GM23248 (cell line): Measurements from ENCODE around the gene PSD. TPM values are rescaled to one million over a fixed set of nuclear protein-coding genes. Genes with fewer than 3 reads are reported as not detected.

Source experiments
- DNase-seq: peaks from one replicate; pipeline ENCODE4 v3.0.0-alpha.2; 2015
- H2AFZ ChIP-seq: fragments of 200-600 bp; sonication (generic); 2 replicates; pipeline ENCODE4 v1.6.1; 2016; ENCODE audit warnings: antibody characterized with exemption
- H3F3A ChIP-seq: fragments of 200-600 bp; sonication (generic); 2 replicates; pipeline ENCODE4 v1.6.1; 2016; ENCODE audit warnings: mild to moderate bottlenecking, antibody characterized with exemption, mixed run types; ENCODE audit not compliant: insufficient read depth
- H3K27ac ChIP-seq: fragments of 200-600 bp; sonication (generic); 2 replicates; pipeline ENCODE4 v1.5.1; 2016; ENCODE audit warnings: mild to moderate bottlenecking
- H3K27me3 ChIP-seq: fragments of 200-600 bp; sonication (generic); replicated peaks from 2 replicates; pipeline ENCODE4 v1.6.1; 2016; ENCODE audit warnings: mild to moderate bottlenecking; ENCODE audit not compliant: insufficient read depth
- H3K36me3 ChIP-seq: fragments of 200-600 bp; sonication (generic); 2 replicates; pipeline ENCODE4 v1.6.1; 2016; ENCODE audit warnings: low read depth, mild to moderate bottlenecking
- H3K4me1 ChIP-seq: fragments of 200-600 bp; sonication (generic); 2 replicates; pipeline ENCODE4 v1.6.1; 2016; ENCODE audit warnings: mild to moderate bottlenecking; ENCODE audit not compliant: insufficient read depth
- H3K4me2 ChIP-seq: fragments of 200-600 bp; sonication (generic); one replicate; pipeline ENCODE4 v1.6.1; 2016; ENCODE audit warnings: mild to moderate bottlenecking; ENCODE audit not compliant: unreplicated experiment
- H3K4me3 ChIP-seq: fragments of 200-600 bp; sonication (generic); 2 replicates; pipeline ENCODE4 v1.5.1; 2016; ENCODE audit warnings: mild to moderate bottlenecking
- H3K79me2 ChIP-seq: fragments of 200-600 bp; sonication (generic); 2 replicates; pipeline ENCODE4 v1.6.1; 2016; ENCODE audit warnings: mild to moderate bottlenecking; ENCODE audit not compliant: insufficient read depth
- H3K9ac ChIP-seq: fragments of 200-600 bp; sonication (generic); 2 replicates; pipeline ENCODE4 v1.6.1; 2016; ENCODE audit warnings: mild to moderate bottlenecking
- H3K9me2 ChIP-seq: fragments of 200-600 bp; sonication (generic); 2 replicates; pipeline ENCODE4 v1.6.1; 2016; ENCODE audit warnings: mixed run types, mild to moderate bottlenecking, moderate library complexity; ENCODE audit not compliant: insufficient read depth
- H3K9me3 ChIP-seq: fragments of 200-600 bp; sonication (generic); one replicate; pipeline ENCODE4 v1.6.1; 2017; ENCODE audit warnings: low read depth
- H4K20me1 ChIP-seq: fragments of 200-600 bp; sonication (generic); 2 replicates; pipeline ENCODE4 v1.6.0; 2016; ENCODE audit not compliant: insufficient read depth
- EZH2 ChIP-seq: fragments of 200-600 bp; sonication (generic); IDR thresholded peaks from 2 replicates; pipeline ENCODE4 v1.6.1; 2018; ENCODE audit warnings: antibody characterized with exemption, mild to moderate bottlenecking; ENCODE audit not compliant: insufficient read depth, poor library complexity, severe bottlenecking
- EZH2phosphoT487 ChIP-seq: fragments of 200-600 bp; sonication (generic); IDR thresholded peaks from 2 replicates; pipeline ENCODE4 v1.6.1; 2018; ENCODE audit warnings: antibody characterized with exemption, moderate library complexity, mild to moderate bottlenecking, low read depth; ENCODE audit not compliant: insufficient read depth
- WGBS, 2 experiments: methylation state at CpG; one replicate each; pipeline ENCODE4 v1.1.6; 2015 to 2017; ENCODE audit warnings: low lambda C conversion rate in 2 of 2, low coverage in 1 of 2; ENCODE audit errors: missing lambda C conversion rate in 2 of 2; 5-methylcytosine and 5-hydroxymethylcytosine counted together
- in situ Hi-C: fragments of 300-500 bp; cut with MboI; formaldehyde crosslinking; loops from 2 replicates; pipeline ENCODE4 v1.15.0; 2020
- polyA plus RNA-seq: library from polyadenylated mRNA; unstranded; fragments of >200 nt; fragmentation: Nextera tagmentation; extraction: Ambion mirVana; gene quantifications from 2 replicates; pipeline ENCODE4 v1.2.1, GENCODE V29; 2016
- total RNA-seq: library from RNA; depleted of rRNA; stranded (reverse); fragments of >200 nt; shearing (Covaris generic); gene quantifications from 2 replicates; pipeline ENCODE4 v1.2.3, GENCODE V29; 2014

PSD gene
- total and polyA plus RNA-seq, 2 experiments from 2014 or later = 1.8 to 11.3 TPM

DNA sequence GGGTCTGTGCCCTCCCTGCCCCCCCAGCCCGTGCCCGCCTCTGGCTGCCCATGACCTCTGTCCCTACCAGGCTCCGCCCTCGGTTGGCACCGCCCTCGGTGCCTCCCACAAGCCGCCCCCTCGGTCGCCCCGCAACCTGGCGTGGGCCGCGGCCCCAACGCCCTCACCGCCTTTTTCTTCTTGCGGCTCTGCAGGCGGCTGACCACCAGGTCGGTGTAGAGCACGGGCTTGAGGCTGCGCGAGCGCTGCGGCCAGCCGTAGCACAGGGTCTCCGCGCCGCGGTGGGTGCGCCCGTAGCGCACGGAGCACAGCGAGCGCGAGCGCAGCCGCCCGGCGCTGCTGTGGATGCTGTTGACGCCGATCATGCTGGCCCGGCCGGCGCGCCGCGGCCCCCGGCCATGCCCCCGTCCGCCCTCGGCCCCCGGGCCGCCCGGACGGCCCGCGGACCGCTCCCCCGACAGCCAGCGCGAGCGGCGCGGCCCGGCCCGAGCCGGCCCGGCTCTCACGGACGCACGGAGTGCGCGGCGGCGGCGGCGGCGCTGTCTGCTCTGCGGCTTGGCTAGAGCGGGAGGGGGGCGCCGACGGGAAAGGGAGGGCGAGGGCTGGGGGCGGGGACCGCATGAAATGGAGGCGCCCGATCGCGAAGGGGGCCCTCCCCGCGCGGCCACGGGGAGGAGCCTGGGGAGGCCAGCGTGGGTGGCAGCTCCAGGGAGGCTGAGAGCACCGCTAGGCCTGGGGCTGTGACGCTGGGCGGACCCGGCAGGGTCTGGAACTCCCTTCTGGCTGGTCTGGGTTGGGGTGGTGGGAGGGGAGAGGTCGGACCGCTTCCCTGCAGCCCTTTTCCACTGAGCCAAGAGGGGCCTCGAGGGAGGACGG is 9.6 kb downstream of the PSD start:
- no peaks in the 10 kb centered on the region for H3K79me2 ChIP-seq
- peaks cover 9% of the 10 kb centered on the region for H3K27me3 ChIP-seq
- no peak overlapping the region for H3K27ac ChIP-seq
- H3F3A ChIP-seq = no peaks in the 10 kb centered on the region
- H3K4me1 ChIP-seq = no peaks in the 10 kb centered on the region
- WGBS, 2 experiments = 1 to 3% methylated on average over 46 to 86 of the region's 103 CpGs
- peak overlapping the region; percentile 77 for H3K4me3 ChIP-seq
- peak overlapping the region; percentile 53 for H3K4me2 ChIP-seq
- no peaks in the 10 kb centered on the region for H3K9me3 ChIP-seq
- H3K9me2 ChIP-seq = no peaks in the 10 kb centered on the region
- H2AFZ ChIP-seq = peak overlapping the region; percentile 68
- in situ Hi-C loops = no loop called here
- no peaks in the 10 kb centered on the region for H3K36me3 ChIP-seq
- DNase-seq = peak; percentile 73
- no peaks in the 10 kb centered on the region for H4K20me1 ChIP-seq
- peak overlapping the region; percentile 62 for H3K9ac ChIP-seq
- no peak for TF ChIP-seq EZH2phosphoT487
- no peak for TF ChIP-seq EZH2

- DNase-seq = peak; percentile 49
- Histone ChIP-seq H3K36me3 (no peaks in the 10 kb centered on the region), H3K9me2 (no peaks in the 10 kb centered on the region), H4K20me1 (no peaks in the 10 kb centered on the region), H3K4me3 (peak overlapping the region; percentile 77), H3K4me2 (peak overlapping the region; percentile 53), H3K79me2 (no peaks in the 10 kb centered on the region), H2AFZ (peak overlapping the region; percentile 68; the same call in 1 of the 2 replicates), H3K9me3 (no peaks in the 10 kb centered on the region), H3F3A (no peaks in the 10 kb centered on the region), H3K27me3 (peaks cover 6% of the 10 kb centered on the region), H3K4me1 (no peaks in the 10 kb centered on the region), H3K9ac (peak overlapping the region; percentile 62; the same call in 1 of the 2 replicates), H3K27ac (no peak overlapping the region)
- 54 to 58% methylated on average over 12 to 14 of the region's 14 CpGs for WGBS, 2 experiments
- in situ Hi-C loops = no loop called here
- TF ChIP-seq EZH2 (no peak), EZH2phosphoT487 (no peak)
Measured at GRCh38 chr10:102408131-102408727, 10.4 kb downstream of the PSD start.

- TF ChIP-seq EZH2phosphoT487 (no peak), EZH2 (no peak)
- no peaks in the 10 kb centered on the region for H3F3A ChIP-seq
- no peak overlapping the region for H3K4me3 ChIP-seq
- DNase-seq = no peak
- H3K9ac ChIP-seq = no peak overlapping the region
- WGBS, 2 experiments = 60% methylated on average over 12 to 13 of the region's 13 CpGs
- H3K4me1 ChIP-seq = no peaks in the 10 kb centered on the region
- no peaks in the 10 kb centered on the region for H4K20me1 ChIP-seq
- peaks cover 6% of the 10 kb centered on the region for H3K27me3 ChIP-seq
- H3K36me3 ChIP-seq = no peaks in the 10 kb centered on the region
- H3K27ac ChIP-seq = no peak overlapping the region
- in situ Hi-C loops = no loop called here
- H2AFZ ChIP-seq = no peak overlapping the region
- no peaks in the 10 kb centered on the region for H3K9me3 ChIP-seq
- H3K79me2 ChIP-seq = no peaks in the 10 kb centered on the region
- H3K4me2 ChIP-seq = no peak overlapping the region
- no peaks in the 10 kb centered on the region for H3K9me2 ChIP-seq
Measured at GRCh38 chr10:102407425-102408130, 11.0 kb downstream of the PSD start.

DNA sequence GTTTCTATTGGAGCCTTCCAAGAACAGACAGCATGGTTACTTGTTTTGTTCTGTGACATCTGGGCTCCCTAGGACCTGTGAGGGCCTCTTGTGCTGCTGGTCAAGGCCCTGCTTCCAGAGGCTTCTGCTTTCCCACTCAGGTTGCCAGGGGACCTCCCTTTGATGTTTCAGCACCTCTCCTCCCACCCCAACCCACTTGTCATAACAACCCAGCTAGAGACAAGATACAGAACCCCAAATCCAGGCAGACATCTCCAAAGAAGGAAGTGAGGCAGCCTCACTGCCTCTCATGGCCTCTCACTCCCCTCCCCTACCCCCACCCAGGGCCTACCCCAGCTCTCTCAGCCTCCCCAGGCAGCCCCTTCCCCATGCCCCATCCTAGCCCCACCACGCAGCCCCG is 11.8 kb downstream of the PSD start:
- no peak overlapping the region for H3K9ac ChIP-seq
- no peaks in the 10 kb centered on the region for H3K9me2 ChIP-seq
- no peak overlapping the region for H2AFZ ChIP-seq
- H3K27ac ChIP-seq = no peak overlapping the region
- H3K27me3 ChIP-seq = peaks cover 6% of the 10 kb centered on the region
- H3F3A ChIP-seq = no peaks in the 10 kb centered on the region
- peaks cover 2% of the 10 kb centered on the region; the same call in 1 of the 2 replicates for H3K4me1 ChIP-seq
- no peaks in the 10 kb centered on the region for H4K20me1 ChIP-seq
- no peaks in the 10 kb centered on the region for H3K36me3 ChIP-seq
- WGBS, 2 experiments = 75 to 100% methylated on average over 1 to 2 of the region's 2 CpGs
- no peak for DNase-seq
- H3K4me2 ChIP-seq = no peak overlapping the region
- H3K79me2 ChIP-seq = no peaks in the 10 kb centered on the region
- in situ Hi-C loops = no loop called here
- no peaks in the 10 kb centered on the region for H3K9me3 ChIP-seq
- H3K4me3 ChIP-seq = no peak overlapping the region
- TF ChIP-seq EZH2 (no peak), EZH2phosphoT487 (no peak)
